Lower leg skin (tissue), 3 donors: ENCODE results near the gene YWHAH.

Source experiments
- CTCF ChIP-seq, 3 donors: fragments of 450-650 bp; IDR thresholded peaks; one replicate each; pipeline ENCODE4 v1.5.1; 2016; ENCODE audit warnings: antibody characterized with exemption in 3 of 3, mild to moderate bottlenecking in 3 of 3, moderate library complexity in 2 of 3
- POLR2A ChIP-seq, 2 donors: fragments of 450-650 bp; IDR thresholded peaks; one replicate each; pipeline ENCODE4 v1.6.1; 2016 to 2017; ENCODE audit warnings: antibody characterized with exemption in 2 of 2, mild to moderate bottlenecking in 1 of 2, moderate library complexity in 1 of 2

- TF ChIP-seq CTCF (IDR thresholded peaks at IDR 0.05): no peak
- no peak for TF ChIP-seq POLR2A (IDR thresholded peaks at IDR 0.05)
Observed at GRCh38 chr22:31987218-31987617, 42.9 kb downstream of the YWHAH start.
